Stimulated activated CD8-positive, alpha-beta memory T cell treated with anti-CD3 and anti-CD28 coated beads, Interleukin-12 subunit alpha, Interleukin-12 subunit beta, amount 100 ng/mL, for 24 hours (primary cell): ENCODE data around the gene CHMP4B.

Source experiments
- DNase-seq: peaks from one replicate; pipeline ENCODE4 v3.0.0-alpha.2; 2020; ENCODE audit errors: extremely low read depth

Gene CHMP4B

DNA sequence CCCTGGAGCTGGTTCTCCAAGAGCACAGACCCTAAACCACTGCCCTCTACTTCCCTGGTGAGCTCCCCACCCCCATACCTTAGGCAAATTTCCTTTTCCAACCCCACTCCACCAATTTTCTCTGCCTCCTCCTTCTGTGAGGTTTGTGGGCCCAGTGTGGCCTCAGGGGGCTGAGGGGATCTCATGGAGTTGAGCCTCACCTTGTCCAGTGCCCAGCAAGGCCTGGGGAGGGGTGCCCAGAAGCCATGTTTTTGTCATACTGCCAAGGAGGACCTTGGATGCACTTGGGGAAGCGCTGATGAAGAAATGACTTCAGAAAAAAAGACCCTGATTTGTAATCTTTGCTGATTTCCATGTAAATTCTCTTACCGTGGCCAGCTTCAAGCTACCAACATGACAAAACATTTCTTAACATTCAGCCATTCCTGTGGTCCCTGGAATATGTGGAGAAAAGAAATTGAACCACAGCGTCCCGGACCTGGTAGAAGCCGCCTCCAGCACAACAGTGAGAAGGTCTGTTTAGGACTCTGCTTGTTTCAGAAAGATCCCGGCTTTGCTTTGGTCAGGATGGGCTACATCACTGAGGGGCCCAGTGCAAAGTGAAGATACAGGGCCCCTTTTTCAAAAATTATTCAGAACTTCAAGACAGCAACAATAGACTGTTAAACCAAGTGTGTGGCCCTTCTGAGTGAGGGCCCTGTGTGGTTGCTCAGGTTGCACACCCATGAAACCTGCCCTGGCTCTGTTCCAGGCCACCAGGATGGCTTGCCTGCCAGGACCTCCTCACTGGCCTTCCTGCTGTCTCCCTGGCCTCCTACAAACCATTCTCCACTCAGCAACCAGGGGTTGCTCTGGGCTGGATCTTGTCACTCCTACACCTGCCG is 52.5 kb downstream of the CHMP4B start:
- DNase-seq, result no peak

DNA sequence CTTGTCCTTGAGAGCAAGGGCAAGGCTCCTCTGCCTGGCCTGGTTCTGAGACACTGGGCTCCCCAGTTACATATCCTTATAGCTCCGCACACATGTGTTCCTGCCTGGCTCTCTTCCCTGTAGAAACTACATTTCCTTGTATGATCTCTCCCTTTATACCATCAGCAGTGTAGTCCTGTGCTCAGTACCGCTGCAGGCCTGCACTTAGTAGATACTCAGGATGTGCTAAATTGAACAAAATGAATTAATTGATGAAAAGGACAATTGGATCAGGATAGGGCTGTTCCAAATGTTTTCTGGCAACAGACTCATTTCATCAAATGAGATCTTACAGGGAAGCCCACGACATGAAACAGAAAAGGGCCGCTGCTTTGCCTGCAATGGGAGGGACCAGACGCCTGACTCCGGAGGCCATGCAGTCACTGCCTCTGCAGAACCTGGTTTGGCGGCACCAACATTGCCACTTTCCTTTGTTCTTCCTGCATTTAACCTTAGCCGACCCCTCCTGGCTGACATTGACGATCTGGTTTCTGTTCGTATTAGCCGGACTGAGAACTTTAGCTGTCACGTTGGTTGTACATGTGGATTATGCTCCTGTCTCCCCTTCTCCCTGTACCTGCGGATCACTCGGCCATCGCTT is 53.3 kb downstream of the CHMP4B start:
- DNase-seq, result no peak

DNA sequence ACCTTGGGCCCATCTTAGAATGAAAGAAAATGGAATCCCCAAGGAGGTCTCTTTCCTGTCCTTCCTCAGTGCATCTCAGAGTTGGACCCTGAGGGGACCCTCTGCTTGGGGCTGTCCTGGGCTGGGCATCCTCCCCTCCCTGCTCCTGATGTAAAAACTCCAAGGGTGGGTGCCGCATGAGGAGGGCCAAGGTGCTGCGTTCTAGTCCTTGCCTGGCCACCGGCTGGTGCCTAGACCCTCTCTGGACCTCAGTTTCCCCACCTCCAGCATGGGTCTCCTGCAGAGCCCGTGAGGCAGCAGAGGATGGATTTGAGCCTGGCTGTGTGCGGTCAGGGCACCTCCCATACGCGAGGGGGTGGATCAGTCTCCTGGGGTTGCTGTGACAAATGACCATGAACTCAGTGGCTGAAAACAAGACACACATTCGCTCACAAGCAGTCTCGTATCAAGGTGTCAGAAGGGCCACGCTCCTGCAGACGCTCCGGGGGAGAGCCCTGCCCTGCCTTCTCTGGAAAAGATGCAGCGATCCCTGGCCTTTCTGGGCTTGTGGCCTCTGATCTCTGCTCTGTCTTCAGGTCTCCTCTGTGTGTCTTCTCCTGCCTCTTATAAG is 54.7 kb downstream of the CHMP4B start:
- no peak for DNase-seq

DNA sequence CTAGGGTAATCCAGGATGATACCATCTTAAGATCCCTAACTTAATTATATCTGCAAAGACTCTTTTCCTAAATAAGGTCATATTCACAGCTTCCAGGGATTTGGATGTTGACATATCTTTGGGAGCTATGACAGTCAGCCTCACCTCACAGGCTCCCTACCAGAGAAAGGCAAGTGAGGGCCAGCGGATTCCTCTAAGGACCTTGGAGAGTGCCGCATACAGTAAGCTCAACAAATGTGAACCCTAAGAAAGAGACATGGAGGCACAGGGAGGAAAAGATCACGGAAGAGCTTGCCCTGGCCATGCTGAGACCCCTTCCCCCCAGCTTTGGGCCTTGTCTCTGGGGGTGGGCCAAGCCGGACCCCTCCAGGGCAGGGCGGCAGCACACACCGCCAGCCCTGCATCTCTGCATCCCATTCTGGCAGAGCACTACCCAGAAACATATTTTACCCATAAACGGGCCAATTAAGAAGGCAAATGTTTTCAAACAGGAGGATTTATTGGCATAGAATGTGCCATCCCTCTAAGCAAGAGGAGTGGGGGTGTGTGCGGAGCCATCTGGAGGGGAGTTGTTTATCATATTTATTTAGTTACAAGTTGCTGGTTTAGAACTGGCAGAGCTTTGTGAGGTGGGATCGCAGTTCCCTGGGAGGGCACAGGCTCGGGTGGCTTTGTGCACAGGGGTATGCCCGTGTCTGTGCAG is 55.4 kb downstream of the CHMP4B start:
- no peak for DNase-seq

DNA sequence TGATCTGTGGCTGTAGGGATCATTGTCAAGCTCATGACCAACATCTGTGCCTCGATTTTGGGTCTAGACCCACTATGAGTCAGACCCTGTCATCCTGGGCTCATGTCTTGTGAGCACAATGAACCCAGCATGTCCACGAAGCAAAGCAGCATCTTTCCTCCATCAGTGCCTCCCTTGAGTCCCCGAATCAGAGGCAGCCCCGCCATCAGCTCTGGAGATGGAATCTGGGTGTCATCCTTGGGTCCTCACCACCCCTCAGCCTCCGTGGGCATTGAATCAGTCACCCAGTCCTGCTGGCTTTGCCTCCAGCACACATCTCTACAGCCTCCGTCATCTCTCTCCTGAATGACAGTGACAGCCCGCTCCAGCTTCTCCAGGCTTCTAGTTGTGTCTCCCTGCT is 56.9 kb downstream of the CHMP4B start:
- no peak for DNase-seq

DNA sequence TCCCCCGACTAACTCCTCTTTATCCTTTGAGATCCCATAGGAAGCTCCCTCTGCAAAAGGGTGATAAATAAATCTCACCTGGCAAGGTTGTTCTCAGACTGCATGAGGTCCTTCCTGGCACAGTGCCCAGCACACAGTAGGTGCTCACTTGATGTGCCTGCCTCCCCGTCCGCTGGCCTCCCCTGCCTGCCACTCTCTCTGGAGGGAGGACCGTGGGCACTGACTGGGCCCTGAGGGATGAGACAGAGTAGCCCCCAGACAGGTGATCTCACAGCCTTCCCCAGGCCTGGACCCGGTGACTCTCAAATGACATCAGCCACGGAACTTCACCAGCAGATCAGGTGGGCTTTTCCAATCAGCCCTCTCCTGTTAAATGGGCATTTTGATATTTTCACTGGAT is 57.4 kb downstream of the CHMP4B start:
- no peak for DNase-seq

DNA sequence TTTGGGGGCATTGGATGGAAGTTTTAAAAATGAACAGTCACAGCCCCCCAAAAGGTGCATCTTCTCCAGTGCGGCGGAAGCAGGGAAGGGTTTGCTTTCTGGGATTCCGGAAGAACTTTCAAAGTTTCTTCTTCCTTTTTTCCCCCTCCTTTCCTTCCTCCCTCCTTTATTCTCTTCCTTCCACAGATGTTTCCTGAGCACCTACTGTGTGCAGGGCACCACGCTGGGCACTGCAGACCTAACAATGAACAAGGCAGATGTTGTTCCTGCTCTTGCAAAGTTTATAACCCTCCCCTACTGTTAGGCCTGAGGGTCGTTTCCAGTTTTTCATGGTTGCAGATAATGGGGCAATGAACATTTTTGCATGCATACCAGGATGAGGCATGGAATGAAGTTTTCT is 58.1 kb downstream of the CHMP4B start:
- DNase-seq, result no peak

DNA sequence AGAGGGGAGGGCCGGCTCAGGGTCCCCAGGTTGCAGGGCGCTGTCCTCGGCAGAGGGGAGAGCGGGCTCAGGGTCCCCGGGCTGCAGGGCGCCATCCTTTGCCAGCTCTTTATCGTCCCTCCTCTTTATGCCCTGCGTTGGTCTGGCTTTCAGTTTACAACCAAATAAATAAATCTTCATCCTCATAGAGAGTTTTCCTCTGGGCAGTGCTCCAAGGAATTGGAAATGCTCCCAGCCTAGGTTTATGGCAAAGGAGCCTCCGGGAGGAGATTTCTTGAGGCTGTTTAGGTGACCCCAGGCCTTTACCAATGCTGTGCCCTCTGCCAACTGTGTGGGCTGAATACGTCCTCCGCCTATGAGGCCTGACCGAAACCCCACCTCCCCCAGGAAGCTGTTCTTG is 60.2 kb downstream of the CHMP4B start:
- DNase-seq, result no peak

DNA sequence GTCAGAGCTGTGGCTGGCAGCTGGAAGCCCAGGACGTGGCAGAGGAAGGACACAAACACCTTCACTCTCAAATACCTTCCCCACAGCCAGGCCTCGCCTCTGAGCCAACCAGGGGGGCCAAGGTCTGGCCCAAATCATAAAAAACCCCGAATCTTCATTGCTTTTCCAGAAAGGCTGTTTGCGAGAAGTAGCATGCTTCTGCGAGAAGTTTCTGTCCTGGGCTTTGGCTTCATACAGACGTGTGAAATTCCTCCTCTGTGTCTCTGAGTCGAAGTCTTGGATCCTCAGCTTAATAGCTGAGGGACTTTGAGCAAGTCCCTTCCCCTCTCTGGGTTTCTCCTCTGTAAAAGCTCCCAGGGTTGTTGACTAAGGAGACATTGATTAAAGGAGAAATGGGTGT is 63.0 kb downstream of the CHMP4B start:
- DNase-seq, result no peak

DNA sequence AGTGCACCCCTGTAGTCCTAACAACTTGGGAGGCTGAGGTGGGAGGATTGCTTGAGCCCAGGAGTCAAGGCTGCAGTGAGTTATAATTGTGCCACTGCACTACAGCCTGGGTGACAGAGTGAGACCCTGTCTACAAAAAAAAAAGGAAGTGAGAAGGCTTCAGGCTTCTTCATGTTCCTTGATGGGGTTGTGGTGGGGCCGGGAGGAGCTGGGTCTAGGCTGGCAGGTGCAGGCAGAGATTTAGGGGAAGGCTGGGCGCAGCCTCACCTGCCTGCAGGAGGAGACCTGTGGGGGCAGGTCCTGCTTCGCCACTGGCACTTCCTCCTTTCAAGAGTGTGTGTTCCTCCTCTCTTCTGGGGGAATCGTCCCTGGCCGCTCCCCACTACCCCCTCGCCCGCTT is 63.9 kb downstream of the CHMP4B start:
- DNase-seq, result no peak

DNA sequence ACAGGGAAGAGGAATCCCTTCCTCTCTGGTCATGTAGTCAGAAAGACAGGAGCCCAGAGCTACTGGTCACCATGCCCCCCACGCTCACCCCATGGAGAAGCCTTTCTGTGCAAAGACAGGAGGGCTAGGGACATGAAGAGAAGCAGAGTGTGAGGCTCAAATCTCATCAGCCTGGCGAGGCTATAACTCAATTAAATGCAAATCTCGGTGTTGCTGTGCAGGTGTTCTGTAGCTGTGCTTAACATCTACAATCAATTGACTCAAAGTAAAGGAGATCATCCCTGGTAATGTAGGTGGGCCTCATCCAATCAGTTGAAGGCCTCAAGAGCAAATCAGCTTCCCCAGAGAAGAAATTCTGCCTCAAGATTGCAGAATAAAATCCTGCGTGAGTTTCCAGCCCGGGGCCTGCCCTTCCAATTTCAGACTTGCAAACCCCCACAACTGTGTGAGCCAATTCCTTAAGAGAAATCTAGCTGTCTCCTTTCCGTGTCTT is 64.4 kb downstream of the CHMP4B start:
- no peak for DNase-seq

DNA sequence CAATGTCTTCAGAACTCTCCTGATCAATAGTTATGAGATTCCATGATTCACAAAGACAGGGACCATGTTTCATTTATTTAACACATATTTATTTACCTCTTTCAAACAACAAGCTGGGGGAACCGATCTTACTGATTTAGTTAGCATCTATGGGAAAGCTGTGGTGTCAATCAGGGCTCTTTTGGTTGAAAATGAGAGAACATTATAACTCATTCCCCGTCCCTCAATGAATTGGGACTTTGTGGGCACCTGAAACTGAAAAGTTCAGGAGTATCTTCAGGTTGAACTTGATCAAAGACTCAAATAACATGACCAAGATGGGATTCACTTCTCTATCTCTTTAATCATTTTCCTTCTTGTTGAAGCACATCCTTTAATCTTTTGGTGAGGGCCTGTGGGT is 67.4 kb downstream of the CHMP4B start:
- no peak for DNase-seq

DNA sequence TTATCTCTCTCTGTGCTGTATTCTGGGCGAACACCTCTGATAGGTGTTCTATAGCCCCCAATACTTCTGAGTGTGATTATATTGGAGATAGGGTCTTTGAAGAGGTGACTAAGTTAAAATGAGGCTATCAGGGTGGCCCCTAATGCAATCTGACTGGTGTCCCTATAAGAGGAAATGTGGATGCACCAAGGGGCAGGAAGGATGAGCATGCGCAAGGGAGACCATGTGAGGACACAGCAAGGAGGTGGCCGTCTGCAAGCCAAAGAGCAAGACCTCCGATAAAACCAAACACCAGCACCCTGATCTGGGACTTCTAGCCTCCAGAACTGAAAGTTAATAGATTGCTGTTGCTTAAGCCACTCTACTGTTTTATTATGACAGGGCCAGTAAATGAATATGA is 69.2 kb downstream of the CHMP4B start:
- DNase-seq, result no peak

DNA sequence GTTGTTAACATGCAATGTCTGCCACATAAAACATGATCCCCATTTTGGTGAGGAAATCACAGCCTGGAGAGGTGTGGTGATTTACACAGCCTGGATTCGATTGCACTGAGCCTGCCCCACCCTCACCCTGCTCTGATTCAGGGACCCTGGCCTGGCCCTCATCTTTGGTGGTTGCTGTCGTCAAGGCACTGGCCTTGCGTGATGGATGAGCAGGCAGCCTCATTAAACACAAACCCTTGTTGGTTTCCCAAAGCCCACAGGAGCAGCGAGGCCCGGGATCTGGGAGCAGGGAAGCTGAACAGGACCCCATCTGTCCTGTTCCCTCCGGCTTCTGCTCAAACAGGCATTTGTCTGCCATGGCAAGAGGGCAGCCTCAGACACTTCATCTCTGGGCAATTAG is 70.8 kb downstream of the CHMP4B start:
- no peak for DNase-seq

DNA sequence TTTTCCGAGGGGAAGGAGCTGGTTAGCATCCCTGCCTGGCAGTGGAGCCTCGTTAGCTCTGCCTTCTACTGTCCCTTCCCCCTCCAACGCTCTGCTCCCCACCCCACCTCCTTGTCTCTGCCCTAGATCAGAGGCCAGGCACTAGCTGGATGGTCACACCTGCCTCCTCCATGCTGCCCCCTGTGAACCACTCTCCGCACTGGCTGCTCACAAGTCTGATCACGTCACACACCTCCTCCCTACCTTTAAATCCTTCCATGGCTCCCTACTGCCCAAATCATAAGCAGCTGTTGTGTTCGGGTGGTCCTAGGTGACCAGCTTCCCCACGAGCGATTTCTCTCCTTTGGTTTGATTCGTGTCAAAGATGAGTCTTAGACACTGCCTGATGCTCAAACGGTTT is 71.3 kb downstream of the CHMP4B start:
- no peak for DNase-seq

DNA sequence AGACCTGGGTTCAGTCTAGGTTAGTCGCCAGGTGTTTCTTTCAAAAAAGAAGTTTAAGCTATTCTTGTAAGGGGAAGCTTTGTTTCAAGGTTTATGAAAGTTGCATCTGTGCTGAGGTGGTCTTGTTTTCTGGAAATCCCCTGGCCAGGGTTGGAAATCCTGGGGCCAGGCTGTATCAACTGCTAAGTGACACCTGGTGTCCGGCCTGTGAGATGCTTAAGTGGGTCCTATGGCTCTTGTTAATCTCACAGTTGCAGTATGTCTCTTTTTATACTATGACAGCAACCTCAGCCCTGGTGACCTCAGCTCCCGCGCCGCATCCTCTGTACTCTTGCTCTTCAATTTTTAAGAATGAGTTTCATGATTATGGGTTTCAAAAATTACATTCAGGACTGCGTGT is 72.0 kb downstream of the CHMP4B start:
- DNase-seq, result no peak

DNA sequence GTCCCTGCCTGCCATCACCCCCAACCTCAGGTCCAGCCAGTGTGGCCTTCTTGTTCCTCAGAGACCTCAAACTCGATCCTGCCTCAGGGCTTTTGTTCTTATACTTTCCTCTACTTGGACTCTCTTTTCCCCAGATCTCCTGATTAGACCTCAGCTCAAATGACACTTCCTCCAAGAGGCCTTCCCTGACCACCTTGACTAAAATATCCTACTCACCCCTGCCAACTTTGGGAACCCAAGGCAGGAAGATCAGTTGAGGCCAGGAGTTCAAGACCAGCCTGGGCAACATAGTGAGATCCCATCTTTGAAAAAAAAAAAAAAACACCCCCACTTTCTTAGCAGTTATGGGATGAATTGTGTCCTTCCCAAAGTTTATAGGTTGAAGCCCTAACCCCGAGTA is 73.5 kb downstream of the CHMP4B start:
- DNase-seq, result no peak

DNA sequence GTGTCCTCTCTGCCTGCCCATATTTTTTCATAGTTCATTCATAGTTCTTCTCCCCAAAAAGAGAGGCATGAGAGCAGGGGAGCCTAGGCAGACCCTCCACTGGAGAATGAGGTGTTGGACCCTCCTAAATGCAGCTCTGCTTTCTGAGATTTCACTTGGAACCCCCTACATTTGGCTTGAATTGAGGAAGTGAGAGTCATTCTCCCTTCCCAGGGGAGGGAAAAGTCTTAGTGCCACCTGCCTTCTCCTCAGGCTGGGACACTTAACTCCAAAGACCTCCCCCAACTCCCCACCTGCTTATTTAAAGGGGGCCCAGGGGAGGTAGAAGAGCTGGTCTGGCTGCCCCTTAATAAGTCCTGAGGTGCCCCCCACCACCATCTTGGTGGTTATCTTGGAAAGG is 78.2 kb downstream of the CHMP4B start:
- no peak for DNase-seq

DNA sequence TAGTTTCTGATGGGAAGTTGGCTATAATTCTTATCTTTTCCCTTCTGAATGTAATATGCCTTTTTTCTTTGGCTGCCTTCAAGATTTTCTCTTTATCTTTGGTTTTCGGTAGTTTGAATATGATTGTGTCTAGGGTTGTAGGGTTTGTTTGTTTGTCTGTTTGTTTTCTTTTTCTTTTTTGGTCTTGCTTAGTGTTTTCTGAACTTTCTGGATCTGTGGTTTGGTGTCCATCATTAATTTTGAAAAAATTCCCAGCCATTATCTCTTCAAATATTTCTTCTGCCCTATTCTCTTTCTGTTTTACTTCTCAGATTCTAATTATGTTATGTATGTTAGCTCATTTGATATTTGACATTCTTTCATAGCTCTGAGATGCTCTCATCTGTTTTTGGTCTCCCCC is 79.4 kb downstream of the CHMP4B start:
- DNase-seq, result no peak

DNA sequence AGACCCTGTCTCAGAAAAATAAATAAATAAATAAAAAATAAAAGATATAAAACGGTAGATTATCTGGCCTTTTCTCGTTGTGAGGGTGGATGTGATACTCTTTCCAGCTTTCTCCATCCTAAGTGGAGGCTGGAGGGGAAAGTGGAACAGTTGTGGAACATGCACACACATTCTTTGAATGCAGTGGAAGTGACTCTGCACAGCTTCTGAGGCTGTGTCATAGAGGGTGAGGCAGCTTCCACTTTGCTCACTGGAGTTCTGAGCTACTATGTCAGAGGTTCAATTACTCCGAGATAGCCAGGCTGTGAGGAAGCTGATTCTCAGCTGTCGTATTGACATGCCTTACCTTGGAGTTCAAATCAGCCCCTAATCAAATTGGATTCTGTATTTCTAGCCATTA is 82.2 kb downstream of the CHMP4B start:
- DNase-seq, result no peak

DNA sequence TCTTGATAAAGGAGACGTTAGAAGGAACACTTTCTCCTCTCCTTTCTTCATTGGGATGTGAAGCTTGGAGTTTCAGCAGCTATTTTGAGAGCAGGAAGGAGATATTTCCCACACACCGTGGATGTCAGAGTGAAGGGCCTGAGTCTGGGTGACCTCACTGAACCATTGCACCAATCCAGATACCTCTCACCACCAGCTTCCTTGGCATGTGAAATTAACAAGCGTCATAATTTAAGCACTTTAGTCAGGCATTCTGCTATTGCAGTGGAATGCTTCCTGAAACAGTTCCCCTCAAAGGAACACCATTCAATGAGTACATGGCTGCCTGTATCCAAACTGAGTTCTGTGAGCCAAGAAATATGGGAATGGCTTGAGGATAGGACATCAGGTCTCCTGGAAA is 83.7 kb downstream of the CHMP4B start:
- DNase-seq, result no peak

DNA sequence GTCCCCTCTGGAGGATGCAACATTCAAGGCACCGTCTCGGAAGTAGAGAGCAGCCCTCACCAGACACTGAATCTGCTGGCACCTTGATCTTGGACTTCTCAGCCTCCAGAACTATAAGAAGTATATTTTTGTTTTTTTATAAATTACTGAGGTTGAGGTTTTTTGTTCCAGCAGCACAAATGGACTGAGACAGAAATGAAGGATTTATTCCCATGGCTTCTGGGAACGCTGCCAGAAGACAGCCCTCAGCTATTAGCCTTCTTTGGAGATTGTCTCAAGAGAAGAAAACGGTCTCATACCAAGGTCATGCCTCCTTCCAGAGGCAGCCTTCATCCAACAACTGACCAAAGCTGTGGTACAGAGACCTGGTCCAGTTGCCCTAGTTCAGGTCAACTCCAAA is 85.4 kb downstream of the CHMP4B start:
- DNase-seq, result no peak
